Neural cell (in vitro differentiated cells): ENCODE measurements around the gene DRD2. TPM values are rescaled to one million over a fixed set of nuclear protein-coding genes. Genes with fewer than 3 reads are reported as not detected.

Experiments used
- H2AFZ ChIP-seq: fragments of 200-600, 300-800 bp; sonication (generic), shearing (Covaris generic); 2 replicates; pipeline ENCODE4 v1.6.0; 2014; ENCODE audit warnings: low read depth, mild to moderate bottlenecking, antibody characterized with exemption, low read length, moderate library complexity
- H3F3A ChIP-seq: fragments of 200-600 bp; shearing (Covaris generic); 2 replicates; pipeline ENCODE4 v1.6.1; 2016; ENCODE audit warnings: mild to moderate bottlenecking, moderate library complexity, mixed read lengths, antibody characterized with exemption, low read length; ENCODE audit not compliant: insufficient read depth, poor library complexity, severe bottlenecking
- H3K27ac ChIP-seq: fragments of 200-600, 300-800 bp; sonication (generic), shearing (Covaris generic); 2 replicates; pipeline ENCODE4 v1.5.1; 2014; ENCODE audit warnings: mild to moderate bottlenecking, low read length, moderate library complexity
- H3K27me3 ChIP-seq: fragments of 300-800, 200-600 bp; sonication (generic), shearing (Covaris generic); 2 replicates; pipeline ENCODE4 v1.6.0; 2014; ENCODE audit warnings: mild to moderate bottlenecking, low read depth, low read length, moderate library complexity; ENCODE audit not compliant: insufficient read depth
- H3K36me3 ChIP-seq: fragments of 300-800, 200-600 bp; sonication (generic), shearing (Covaris generic); 2 replicates; pipeline ENCODE4 v1.5.1; 2014; ENCODE audit warnings: mild to moderate bottlenecking, antibody characterized with exemption, low read length, moderate library complexity; ENCODE audit not compliant: insufficient read depth
- H3K4me2 ChIP-seq: fragments of 300-800, 200-600 bp; sonication (generic), shearing (Covaris generic); 2 replicates; pipeline ENCODE4 v1.6.0; 2014; ENCODE audit warnings: mild to moderate bottlenecking, low read length
- H3K4me3 ChIP-seq: fragments of 300-800, 200-600 bp; sonication (generic), shearing (Covaris generic); 2 replicates; pipeline ENCODE4 v1.5.1; 2014; ENCODE audit warnings: mild to moderate bottlenecking, low read length, moderate library complexity
- H3K79me2 ChIP-seq: fragments of 200-600 bp; shearing (Covaris generic); replicated peaks from 2 replicates; pipeline ENCODE4 v1.6.0; 2014; ENCODE audit warnings: mild to moderate bottlenecking, low read length, moderate library complexity; ENCODE audit not compliant: insufficient read depth
- H3K9ac ChIP-seq: fragments of 300-800, 200-600 bp; sonication (generic), shearing (Covaris generic); 2 replicates; pipeline ENCODE4 v1.6.1; 2016; ENCODE audit warnings: mild to moderate bottlenecking, low read length, mixed read lengths
- H3K9me2 ChIP-seq: fragments of 200-600 bp; shearing (Covaris generic); 2 replicates; pipeline ENCODE4 v1.6.1; 2016; ENCODE audit warnings: mild to moderate bottlenecking, low read length, mixed read lengths; ENCODE audit not compliant: insufficient read depth
- H3K9me3 ChIP-seq: fragments of 200-600, 300-800 bp; sonication (generic), shearing (Covaris generic); 2 replicates; pipeline ENCODE4 v1.6.1; 2016; ENCODE audit warnings: mild to moderate bottlenecking, mixed run types, low read length, moderate library complexity, mixed read lengths
- H4K20me1 ChIP-seq: fragments of 200-600 bp; shearing (Covaris generic); 2 replicates; pipeline ENCODE4 v1.6.1; 2016; ENCODE audit warnings: mild to moderate bottlenecking, mixed run types; ENCODE audit not compliant: insufficient read depth
- CTCF ChIP-seq: fragments of 450-650 bp; IDR thresholded peaks from 2 replicates; pipeline ENCODE4 v1.5.1; 2014; ENCODE audit warnings: antibody characterized with exemption, mild to moderate bottlenecking, moderate library complexity; ENCODE audit not compliant: poor library complexity, severe bottlenecking
- EP300 ChIP-seq: fragments of 450-650 bp; conservative IDR thresholded peaks from 2 replicates; pipeline ENCODE4 v1.6.1; 2014; ENCODE audit warnings: antibody characterized with exemption, mild to moderate bottlenecking, moderate library complexity; ENCODE audit not compliant: poor library complexity, severe bottlenecking
- EZH2 ChIP-seq: fragments of 200-600, 300-800 bp; shearing (Covaris generic), sonication (generic); IDR thresholded peaks from 2 replicates; pipeline ENCODE4 v1.6.1; 2014; ENCODE audit warnings: antibody characterized with exemption, low read length, borderline replicate concordance, mild to moderate bottlenecking; ENCODE audit not compliant: insufficient read depth, poor library complexity, severe bottlenecking
- MXI1 ChIP-seq: fragments of 450-650 bp; conservative IDR thresholded peaks from 2 replicates; pipeline ENCODE4 v1.6.1; 2014; ENCODE audit warnings: antibody characterized with exemption, mild to moderate bottlenecking; ENCODE audit not compliant: poor library complexity, severe bottlenecking
- POLR2AphosphoS5 ChIP-seq: IDR thresholded peaks from 2 replicates; pipeline ENCODE4 v1.6.1; 2012
- RAD21 ChIP-seq: fragments of 450-650 bp; conservative IDR thresholded peaks from 2 replicates; pipeline ENCODE4 v1.6.1; 2014; ENCODE audit warnings: antibody characterized with exemption, mild to moderate bottlenecking, moderate library complexity
- REST ChIP-seq: IDR thresholded peaks from 2 replicates; pipeline ENCODE4 v1.6.1; 2012; ENCODE audit warnings: borderline replicate concordance
- SMC3 ChIP-seq: fragments of 450-650 bp; conservative IDR thresholded peaks from 2 replicates; pipeline ENCODE4 v1.6.1; 2014; ENCODE audit warnings: antibody characterized with exemption, mild to moderate bottlenecking, moderate library complexity; ENCODE audit not compliant: poor library complexity
- TAF1 ChIP-seq: IDR thresholded peaks from 2 replicates; pipeline ENCODE4 v1.6.1; 2012; ENCODE audit warnings: low read depth
- polyA plus RNA-seq: library from polyadenylated mRNA; depleted of rRNA; stranded (reverse); fragments of >200 nt; gene quantifications from 2 replicates; pipeline ENCODE4 v1.2.3, GENCODE V29; 2014

The DRD2 gene
- polyA plus RNA-seq, 1 donor from 2014 or later, result 0.24 TPM

DNA sequence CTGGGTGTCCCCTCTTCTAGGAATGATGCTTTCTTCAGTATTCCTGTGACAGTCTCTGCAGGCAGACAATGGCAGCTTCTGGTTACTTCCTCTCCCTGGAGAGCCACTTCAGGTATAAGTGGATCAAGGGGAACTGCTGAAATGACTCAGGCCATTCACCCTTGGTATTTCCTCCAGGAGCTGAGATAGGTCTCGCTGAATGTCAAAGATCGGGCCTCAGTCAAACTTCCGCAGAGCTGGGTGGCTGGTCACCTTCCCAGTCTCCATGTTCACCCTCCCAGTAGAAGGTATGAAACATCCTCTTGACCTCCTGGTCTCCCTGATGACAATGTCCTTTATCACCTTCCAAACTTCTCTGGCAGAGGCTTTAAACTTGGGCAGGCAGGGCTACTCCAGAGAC, 89.4 kb downstream of the DRD2 start:
- no peak for TF ChIP-seq POLR2AphosphoS5
- no peak for TF ChIP-seq EZH2
- TF ChIP-seq EP300, result no peak
- TF ChIP-seq TAF1, result no peak
- TF ChIP-seq CTCF, result no peak
- TF ChIP-seq REST, result no peak
- no peak for TF ChIP-seq RAD21
- TF ChIP-seq SMC3, result no peak
- no peak for TF ChIP-seq MXI1
- H3K36me3 ChIP-seq, result no peaks in the 10 kb centered on the region
- no peak overlapping the region for H3K9ac ChIP-seq
- H3K4me2 ChIP-seq, result no peak overlapping the region
- H4K20me1 ChIP-seq, result no peaks in the 10 kb centered on the region
- H3F3A ChIP-seq, result no peaks in the 10 kb centered on the region
- H3K27ac ChIP-seq, result no peak overlapping the region
- H3K9me3 ChIP-seq, result no peaks in the 10 kb centered on the region
- H3K9me2 ChIP-seq, result no peaks in the 10 kb centered on the region
- H3K4me3 ChIP-seq, result no peak overlapping the region
- peaks cover 11% of the 10 kb centered on the region for H3K27me3 ChIP-seq
- H2AFZ ChIP-seq, result no peak overlapping the region
- H3K79me2 ChIP-seq, result no peaks in the 10 kb centered on the region

- H3K27me3 ChIP-seq, result peaks cover 11% of the 10 kb centered on the region
- H4K20me1 ChIP-seq, result no peaks in the 10 kb centered on the region
- no peak overlapping the region for H3K9ac ChIP-seq
- no peak overlapping the region for H3K4me2 ChIP-seq
- no peak overlapping the region for H2AFZ ChIP-seq
- no peaks in the 10 kb centered on the region for H3K36me3 ChIP-seq
- H3K9me2 ChIP-seq, result no peaks in the 10 kb centered on the region
- H3K27ac ChIP-seq, result no peak overlapping the region
- no peaks in the 10 kb centered on the region for H3F3A ChIP-seq
- no peaks in the 10 kb centered on the region for H3K79me2 ChIP-seq
- H3K4me3 ChIP-seq, result no peak overlapping the region
- TF ChIP-seq CTCF (no peak), SMC3 (no peak), REST (no peak), RAD21 (no peak), TAF1 (no peak), EP300 (no peak), MXI1 (no peak), POLR2AphosphoS5 (no peak), EZH2 (no peak)
- H3K9me3 ChIP-seq, result no peaks in the 10 kb centered on the region
Observed at GRCh38 chr11:113384551-113384950, 90.6 kb downstream of the DRD2 start.
